HepG2 (cell line): ENCODE results near the gene FTSJ1. TPM values are rescaled to one million over a fixed set of nuclear protein-coding genes. Genes with fewer than 3 reads are reported as not detected.

Experiments
- CREB1 ChIP-seq, 2 experiments: fragments of 450-650 bp in 1 of 2; IDR thresholded peaks; 2 replicates each; pipeline ENCODE4 v1.6.1; 2016 to 2017; ENCODE audit warnings: control low read depth in 1 of 2, mild to moderate bottlenecking in 1 of 2, missing compliant biosample characterization in 1 of 2, missing genetic modification characterization in 1 of 2
- HNF4G ChIP-seq, 2 experiments: sonication (generic) in 1 of 2; formaldehyde crosslinking in 1 of 2; IDR thresholded peaks; 2 replicates each; pipeline versions ENCODE4 v1.4.0 to v1.6.1; 2011 to 2020; ENCODE audit warnings: borderline replicate concordance in 2 of 2, low read depth in 2 of 2, mild to moderate bottlenecking in 2 of 2, low read length in 1 of 2, missing genetic modification reagents in 1 of 2, moderate library complexity in 1 of 2
- KDM5A ChIP-seq: fragments of 200-600 bp; sonication (generic); IDR thresholded peaks from 2 replicates; pipeline ENCODE4 v1.7.0; 2018; ENCODE audit warnings: antibody characterized with exemption, mild to moderate bottlenecking, low read length, borderline replicate concordance
- MEF2D ChIP-seq: sonication (generic); formaldehyde crosslinking; IDR thresholded peaks from 2 replicates; pipeline ENCODE4 v1.5.1; 2020; ENCODE audit warnings: mild to moderate bottlenecking, missing genetic modification reagents
- MXI1 ChIP-seq: IDR thresholded peaks from 3 replicates; pipeline ENCODE4 v1.6.1; 2012; ENCODE audit warnings: low read depth, low read length, inconsistent platforms, borderline replicate concordance
- RARG ChIP-seq: sonication (generic); formaldehyde crosslinking; IDR thresholded peaks from 2 replicates; pipeline ENCODE4 v1.4.0; 2020; ENCODE audit warnings: low read depth, mild to moderate bottlenecking, missing genetic modification reagents
- SIN3A ChIP-seq: IDR thresholded peaks from 2 replicates; pipeline ENCODE4 v1.6.1; 2011; ENCODE audit warnings: low read depth, mild to moderate bottlenecking, control low read depth, low read length, borderline replicate concordance
- SP1 ChIP-seq, 2 experiments: fragments of 450-650 bp in 1 of 2; sonication (generic) in 1 of 2; formaldehyde crosslinking in 1 of 2; IDR thresholded peaks; 2 replicates each; pipeline versions ENCODE4 v1.4.0 to v1.6.1; 2016 to 2020; ENCODE audit warnings: missing genetic modification reagents in 1 of 2
- ZNF549 ChIP-seq: sonication (generic); formaldehyde crosslinking; IDR thresholded peaks from 2 replicates; pipeline ENCODE4 v1.5.0; 2020; ENCODE audit warnings: missing genetic modification reagents
- ZNF562 ChIP-seq: sonication (generic); formaldehyde crosslinking; IDR thresholded peaks from 2 replicates; pipeline ENCODE4 v1.8.0; 2022; ENCODE audit warnings: missing genetic modification reagents, borderline replicate concordance
- ZSCAN22 ChIP-seq: sonication (generic); formaldehyde crosslinking; IDR thresholded peaks from 2 replicates; pipeline ENCODE4 v1.4.0; 2020; ENCODE audit warnings: mild to moderate bottlenecking, missing genetic modification reagents
- polyA plus RNA-seq, 8 experiments: library from polyadenylated mRNA; depleted of rRNA in 3 of 8; stranded (reverse) in 7 of 8; unstranded in 1 of 8; fragments of >200 nt; fragmentation: Illumina TruSeq in 4 of 8; extraction: Trizol in 4 of 8; gene quantifications; 2 replicates each; pipeline versions ENCODE4 v1.2.1 to v1.2.3, GENCODE V29; 2011 to 2016; ENCODE audit warnings: low read depth in 4 of 8, missing spikeins in 1 of 8, mixed read lengths in 1 of 8; ENCODE audit not compliant: insufficient read depth in 1 of 8
- total RNA-seq, 5 experiments: library from RNA; depleted of rRNA; stranded (reverse); fragments of >200 nt; fragmentation: Illumina TruSeq; extraction: Trizol; gene quantifications; 2 replicates each; pipeline ENCODE4 v1.2.3, GENCODE V29; 2016; ENCODE audit warnings: low read depth in 1 of 5
- TF ChIP-seq, protein P1 (sequence below): sonication (generic); formaldehyde crosslinking; IDR thresholded peaks from 2 replicates; pipeline ENCODE4 v1.9.0; 2022; ENCODE audit warnings: missing genetic modification reagents, mild to moderate bottlenecking, borderline replicate concordance

FTSJ1 gene
- total and polyA plus RNA-seq, 2 of the 13 experiments (the other 11 are each of a cell fraction or from before 2014, with no cell fraction given): 30.3 to 37.9 TPM

DNA sequence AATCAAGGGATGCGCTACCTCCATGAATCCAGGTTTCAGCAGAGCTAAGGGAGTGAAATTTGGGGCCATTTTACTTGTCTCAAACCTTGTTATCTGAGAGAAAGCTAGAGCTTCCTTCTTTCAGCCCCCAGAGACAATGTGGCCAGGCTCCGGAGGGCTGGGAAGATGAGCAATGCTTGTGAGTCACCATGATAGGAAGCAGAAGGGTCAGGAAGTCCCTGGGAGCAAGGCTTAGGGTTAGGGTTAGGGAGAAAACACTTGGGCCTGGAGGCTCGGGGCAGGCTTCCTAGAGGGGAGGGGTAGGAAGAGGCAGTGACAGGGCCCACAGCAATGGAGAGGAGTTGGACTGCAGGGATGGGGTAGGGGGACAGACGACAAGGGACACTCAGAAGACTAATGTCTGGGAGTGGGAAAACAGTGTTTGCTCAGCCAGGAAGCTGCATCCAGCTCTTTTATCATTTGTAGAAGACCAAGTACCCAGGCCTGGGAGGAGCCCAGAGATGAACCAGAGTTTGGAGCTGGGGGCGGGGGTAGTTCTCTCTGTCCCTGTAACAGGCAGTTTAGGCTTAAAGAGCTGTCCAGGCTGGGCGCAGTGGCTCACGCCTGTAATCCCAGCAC is 16.4 kb downstream of the FTSJ1 start (continued):
- TF ChIP-seq SIN3A (no peak), CREB1 (IDR thresholded peaks at IDR 0.05) (no peak), CREB1 (CRISPR knock-in tag; IDR thresholded peaks at IDR 0.05) (no peak), ZSCAN22 (CRISPR knock-in tag) (no peak), MEF2D (CRISPR knock-in tag) (no peak), ZNF549 (CRISPR knock-in tag) (no peak), RARG (CRISPR knock-in tag) (no peak), MXI1 (no peak), HNF4G (IDR thresholded peaks at IDR 0.05; ENCODE audit: borderline replicate concordance, low read depth, low read length) (no peak), HNF4G (CRISPR knock-in tag; IDR thresholded peaks at IDR 0.05; ENCODE audit: borderline replicate concordance, low read depth) (no peak), SP1 (IDR thresholded peaks at IDR 0.05) (no peak), SP1 (CRISPR knock-in tag; IDR thresholded peaks at IDR 0.05) (no peak), KDM5A (no peak), ZNF562 (no peak)
- TF ChIP-seq, protein P1, sequence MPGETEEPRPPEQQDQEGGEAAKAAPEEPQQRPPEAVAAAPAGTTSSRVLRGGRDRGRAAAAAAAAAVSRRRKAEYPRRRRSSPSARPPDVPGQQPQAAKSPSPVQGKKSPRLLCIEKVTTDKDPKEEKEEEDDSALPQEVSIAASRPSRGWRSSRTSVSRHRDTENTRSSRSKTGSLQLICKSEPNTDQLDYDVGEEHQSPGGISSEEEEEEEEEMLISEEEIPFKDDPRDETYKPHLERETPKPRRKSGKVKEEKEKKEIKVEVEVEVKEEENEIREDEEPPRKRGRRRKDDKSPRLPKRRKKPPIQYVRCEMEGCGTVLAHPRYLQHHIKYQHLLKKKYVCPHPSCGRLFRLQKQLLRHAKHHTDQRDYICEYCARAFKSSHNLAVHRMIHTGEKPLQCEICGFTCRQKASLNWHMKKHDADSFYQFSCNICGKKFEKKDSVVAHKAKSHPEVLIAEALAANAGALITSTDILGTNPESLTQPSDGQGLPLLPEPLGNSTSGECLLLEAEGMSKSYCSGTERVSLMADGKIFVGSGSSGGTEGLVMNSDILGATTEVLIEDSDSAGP (CRISPR knock-in tag): no peak
